Measurements from ENCODE around the gene EIF4G3. TPM values are rescaled to one million over a fixed set of nuclear protein-coding genes. Genes with fewer than 3 reads are reported as not detected.

EIF4G3 gene
- total RNA-seq, 1 experiment from 2014 or later = 72.0 TPM

GRCh38 chr1:21052034-21052433, 124.7 kb downstream of the EIF4G3 start:
- no peak overlapping the region for H2BK20ac ChIP-seq (ENCODE audit: low read depth, low read length, poor library complexity, severe bottlenecking)
- no peak for DNase-seq
- no peak overlapping the region for H4K5ac ChIP-seq (ENCODE audit: insufficient read length, low read depth, low read length)
- H3K4me1 Mint-ChIP-seq = 0 out of 4 replicates have a peak, but pooled peaks cover 0 to 6% of the 10 kb centered on the region in 2 experiments
- H3K79me1 ChIP-seq (ENCODE audit: insufficient read depth, low read depth, low read length, poor library complexity, severe bottlenecking) = no peaks in the 10 kb centered on the region
- no peak overlapping the region for H4K8ac ChIP-seq (replicated peaks; ENCODE audit: insufficient read length, low read depth, low read length)
- H3K4me2 ChIP-seq (ENCODE audit: insufficient read depth, insufficient read length, low read length) = no peak overlapping the region
- no peak overlapping the region for H3K18ac ChIP-seq (ENCODE audit: insufficient read length, low read depth, low read length)
- H2AFZ ChIP-seq (ENCODE audit: low read length) = no peak overlapping the region
- H4K20me1 ChIP-seq (ENCODE audit: control insufficient read depth, insufficient read depth, insufficient read length) = no peaks in the 10 kb centered on the region
- no peak overlapping the region for H3K9ac ChIP-seq (ENCODE audit: extremely low read depth, insufficient read length, low read length)
- no peak for TF ChIP-seq CTCF (conservative IDR thresholded peaks at IDR 0.05)
- no peak overlapping the region for H4K91ac ChIP-seq (ENCODE audit: insufficient read length, low read depth, low read length)
- no peak overlapping the region for H3K14ac ChIP-seq (ENCODE audit: insufficient read depth, low read length)
- no peak overlapping the region for H3K4me3 Mint-ChIP-seq
- no peaks in the 10 kb centered on the region for H3K27me3 Mint-ChIP-seq (ENCODE audit: low read depth)
- H2BK120ac ChIP-seq (ENCODE audit: low read depth, low read length, poor library complexity, severe bottlenecking) = no peak overlapping the region
- no peak overlapping the region for H2BK12ac ChIP-seq (ENCODE audit: insufficient read length, low read depth, low read length)
- H3K27ac ChIP-seq (ENCODE audit: insufficient read length, low read depth, low read length) = no peak overlapping the region
- no peak overlapping the region for H3T11ph ChIP-seq (ENCODE audit: low read length)
- H2BK5ac ChIP-seq (ENCODE audit: insufficient read length, low read length) = no peak overlapping the region
- no peak overlapping the region for H3K4ac ChIP-seq (ENCODE audit: low read depth, low read length)
- no peaks in the 10 kb centered on the region for H3K27me3 ChIP-seq (ENCODE audit: insufficient read depth, low read length)
- H3K4me1 ChIP-seq (ENCODE audit: insufficient read depth, low read length) = no peaks in the 10 kb centered on the region
- no peaks in the 10 kb centered on the region for H3K9me3 ChIP-seq (ENCODE audit: control insufficient read depth, low read depth, low read length)
- H3K56ac ChIP-seq (ENCODE audit: insufficient read length, low read depth, low read length) = no peak overlapping the region
- peaks cover 5 to 11% of the 10 kb centered on the region in 2 experiments for H3K9me3 Mint-ChIP-seq
- no peak overlapping the region for H2BK15ac ChIP-seq (ENCODE audit: low read depth, low read length)
- no peak overlapping the region for H2AK5ac ChIP-seq (ENCODE audit: insufficient read length, low read length)
- H3K23me2 ChIP-seq (ENCODE audit: insufficient read length, low read depth, low read length, poor library complexity, severe bottlenecking) = no peaks in the 10 kb centered on the region
- no peaks in the 10 kb centered on the region for H3K79me2 ChIP-seq (ENCODE audit: insufficient read depth, low read length)
- WGBS (ENCODE audit: extremely low coverage, insufficient read length, low lambda C conversion rate) = 100% methylated on average over 2 of the region's 3 CpGs
- H3K23ac ChIP-seq (ENCODE audit: insufficient read length, low read depth, low read length) = no peak overlapping the region
- peaks cover 21 to 27% (median 25%) of the 10 kb centered on the region in 3 experiments for H3K36me3 Mint-ChIP-seq (ENCODE audit: insufficient read depth in 1 of 3, low read depth in 3 of 3)
- H3K27ac Mint-ChIP-seq = no peak overlapping the region
